ENCODE results near the gene PELO.

The PELO gene

GRCh38 chr5:52774005-52774410, 13.7 kb upstream of the PELO start:
- no peaks in the 10 kb centered on the region for H3K4me1 ChIP-seq (ENCODE audit: control insufficient read depth, low read length)
- H3K36me3 ChIP-seq (ENCODE audit: control insufficient read depth, low read length): no peaks in the 10 kb centered on the region
- H3K9me3 ChIP-seq (ENCODE audit: control insufficient read depth, insufficient read depth, low read length): no peaks in the 10 kb centered on the region
- H3K4me3 ChIP-seq (ENCODE audit: low read length): no peak overlapping the region
- no peak overlapping the region for H3K27ac ChIP-seq (ENCODE audit: low read depth, low read length)
- H3K4me2 ChIP-seq (ENCODE audit: low read length): no peak overlapping the region
- no peaks in the 10 kb centered on the region for H3K79me2 ChIP-seq (ENCODE audit: control insufficient read depth, low read length)
- no peaks in the 10 kb centered on the region for H3K9me2 ChIP-seq (replicated peaks; ENCODE audit: control insufficient read depth, low read length)
- no peaks in the 10 kb centered on the region for H3F3A ChIP-seq (ENCODE audit: control insufficient read depth, insufficient read depth)
- TF ChIP-seq EZH2phosphoT487 (IDR thresholded peaks at IDR 0.05; ENCODE audit: borderline replicate concordance, low read length): no peak
- TF ChIP-seq CTCF (IDR thresholded peaks at IDR 0.05; ENCODE audit: low read depth, low read length, poor library complexity, severe bottlenecking): no peak
- no peaks in the 10 kb centered on the region for H4K20me1 ChIP-seq (ENCODE audit: control insufficient read depth, insufficient read depth, low read depth, low read length)
- H3K27me3 ChIP-seq (ENCODE audit: control insufficient read depth, low read length): 0 out of 2 replicates have a peak, but pooled peaks cover 5% of the 10 kb centered on the region

- Histone ChIP-seq H3K4me2 (ENCODE audit: low read length) (no peak overlapping the region), H4K20me1 (ENCODE audit: control insufficient read depth, insufficient read depth, low read depth, low read length) (no peaks in the 10 kb centered on the region), H3K27me3 (ENCODE audit: control insufficient read depth, low read length) (0 out of 2 replicates have a peak, but pooled peaks cover 5% of the 10 kb centered on the region), H3F3A (ENCODE audit: control insufficient read depth, insufficient read depth) (no peaks in the 10 kb centered on the region), H3K79me2 (ENCODE audit: control insufficient read depth, low read length) (no peaks in the 10 kb centered on the region), H3K9me2 (replicated peaks; ENCODE audit: control insufficient read depth, low read length) (no peaks in the 10 kb centered on the region), H3K36me3 (ENCODE audit: control insufficient read depth, low read length) (no peaks in the 10 kb centered on the region), H3K4me1 (ENCODE audit: control insufficient read depth, low read length) (no peaks in the 10 kb centered on the region), H3K27ac (ENCODE audit: low read depth, low read length) (no peak overlapping the region), H3K9me3 (ENCODE audit: control insufficient read depth, insufficient read depth, low read length) (no peaks in the 10 kb centered on the region), H3K4me3 (ENCODE audit: low read length) (no peak overlapping the region)
- TF ChIP-seq CTCF (IDR thresholded peaks at IDR 0.05; ENCODE audit: low read depth, low read length, poor library complexity, severe bottlenecking): no peak
- TF ChIP-seq EZH2phosphoT487 (IDR thresholded peaks at IDR 0.05; ENCODE audit: borderline replicate concordance, low read length): no peak
These were observed 11.6 kb upstream of the PELO start for GRCh38 chr5:52776116-52776515.

- Histone ChIP-seq H3K4me2 (ENCODE audit: low read length) (no peak overlapping the region), H3K79me2 (ENCODE audit: control insufficient read depth, low read length) (no peaks in the 10 kb centered on the region), H3K9me3 (ENCODE audit: control insufficient read depth, insufficient read depth, low read length) (no peaks in the 10 kb centered on the region), H3K27ac (ENCODE audit: low read depth, low read length) (no peak overlapping the region), H3F3A (ENCODE audit: control insufficient read depth, insufficient read depth) (no peaks in the 10 kb centered on the region), H3K36me3 (ENCODE audit: control insufficient read depth, low read length) (no peaks in the 10 kb centered on the region), H4K20me1 (ENCODE audit: control insufficient read depth, insufficient read depth, low read depth, low read length) (no peaks in the 10 kb centered on the region), H3K27me3 (ENCODE audit: control insufficient read depth, low read length) (0 out of 2 replicates have a peak, but pooled peaks cover 5% of the 10 kb centered on the region), H3K4me3 (ENCODE audit: low read length) (no peak overlapping the region), H3K9me2 (replicated peaks; ENCODE audit: control insufficient read depth, low read length) (no peaks in the 10 kb centered on the region), H3K4me1 (ENCODE audit: control insufficient read depth, low read length) (no peaks in the 10 kb centered on the region)
- TF ChIP-seq CTCF (IDR thresholded peaks at IDR 0.05; ENCODE audit: low read depth, low read length, poor library complexity, severe bottlenecking) (no peak), EZH2phosphoT487 (IDR thresholded peaks at IDR 0.05; ENCODE audit: borderline replicate concordance, low read length) (no peak)
These were observed 10.5 kb upstream of the PELO start for GRCh38 chr5:52777186-52777585.

Measured in DOHH2 (cell line).